Measurements from ENCODE around the gene IGSF3. TPM values are rescaled to one million over a fixed set of nuclear protein-coding genes. Genes with fewer than 3 reads are reported as not detected.

Gene IGSF3
- polyA plus RNA-seq, 1 experiment: 0.06 TPM

GRCh38 chr1:116561563-116561962 lies 106.0 kb downstream of the IGSF3 start:
- no peak overlapping the region for H3K27ac ChIP-seq (ENCODE audit: low read depth, low read length)
- no peaks in the 10 kb centered on the region for H3K27me3 ChIP-seq (ENCODE audit: control insufficient read depth, insufficient read depth, low read length)
- DNase-seq (ENCODE audit: low read depth, low spot score): no peak
- ChIA-PET CTCF (interaction anchor here (1.5 kb wide), 1 partner anchor 13 kb away, joined by 3 read pairs; no protein-coding TSS in a partner anchor), POLR2A (no interaction called here)
- TF ChIP-seq CTCF (IDR thresholded peaks at IDR 0.05; ENCODE audit: low read depth, low read length): no peak
- H3K4me3 ChIP-seq (ENCODE audit: low read depth, low read length): no peak overlapping the region
- H3K9me3 ChIP-seq (ENCODE audit: control insufficient read depth, insufficient read depth, low read length): peaks cover 4% of the 10 kb centered on the region; the same call in 1 of the 2 replicates

- H3K27ac ChIP-seq (ENCODE audit: low read depth, low read length): no peak overlapping the region
- CTCF ChIA-PET: interaction anchor here (1.5 kb wide), 1 partner anchor 14 kb away, joined by 3 read pairs; no protein-coding TSS in a partner anchor
- no peak overlapping the region for H3K4me3 ChIP-seq (ENCODE audit: low read depth, low read length)
- no peak for DNase-seq (ENCODE audit: low read depth, low spot score)
- peaks cover 4% of the 10 kb centered on the region; the same call in 1 of the 2 replicates for H3K9me3 ChIP-seq (ENCODE audit: control insufficient read depth, insufficient read depth, low read length)
- POLR2A ChIA-PET: no interaction called here
- no peak for TF ChIP-seq CTCF (IDR thresholded peaks at IDR 0.05; ENCODE audit: low read depth, low read length)
- H3K27me3 ChIP-seq (ENCODE audit: control insufficient read depth, insufficient read depth, low read length): no peaks in the 10 kb centered on the region
Observed at GRCh38 chr1:116560704-116561490, 106.6 kb downstream of the IGSF3 start.

GRCh38 chr1:116559304-116559761 lies 108.2 kb downstream of the IGSF3 start:
- ChIA-PET CTCF (no interaction called here), POLR2A (no interaction called here)
- no peak for DNase-seq (ENCODE audit: low read depth, low spot score)
- TF ChIP-seq CTCF (IDR thresholded peaks at IDR 0.05; ENCODE audit: low read depth, low read length): no peak
- Histone ChIP-seq H3K4me3 (ENCODE audit: low read depth, low read length) (no peak overlapping the region), H3K27ac (ENCODE audit: low read depth, low read length) (no peak overlapping the region), H3K27me3 (ENCODE audit: control insufficient read depth, insufficient read depth, low read length) (no peaks in the 10 kb centered on the region), H3K9me3 (ENCODE audit: control insufficient read depth, insufficient read depth, low read length) (peaks cover 4% of the 10 kb centered on the region; the same call in 1 of the 2 replicates)

DNA sequence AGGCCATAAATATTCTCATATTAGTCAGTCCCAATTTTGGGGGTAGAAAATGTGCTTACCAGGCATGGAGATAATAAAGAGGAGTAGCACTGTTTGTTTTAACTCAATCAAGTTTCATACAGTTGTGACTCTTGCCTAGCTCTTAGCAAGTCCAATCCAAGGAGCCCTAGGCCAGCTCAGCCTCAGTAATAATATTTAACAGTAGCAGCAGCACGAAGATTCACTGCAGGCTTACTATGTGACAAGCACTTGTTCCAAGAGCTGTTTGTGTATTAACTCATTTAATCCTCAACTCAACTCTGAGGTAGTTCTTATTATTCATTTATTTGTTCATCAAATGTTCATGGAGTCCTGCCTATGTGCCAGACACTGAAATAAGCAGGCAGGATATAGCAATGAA lies 109.0 kb downstream of the IGSF3 start:
- CTCF ChIA-PET: no interaction called here
- Histone ChIP-seq H3K27ac (ENCODE audit: low read depth, low read length) (no peak overlapping the region), H3K27me3 (ENCODE audit: control insufficient read depth, insufficient read depth, low read length) (no peaks in the 10 kb centered on the region), H3K9me3 (ENCODE audit: control insufficient read depth, insufficient read depth, low read length) (peaks cover 3% of the 10 kb centered on the region; the same call in 1 of the 2 replicates), H3K4me3 (ENCODE audit: low read depth, low read length) (no peak overlapping the region)
- no peak for DNase-seq (ENCODE audit: low read depth, low spot score)
- POLR2A ChIA-PET: no interaction called here
- no peak for TF ChIP-seq CTCF (IDR thresholded peaks at IDR 0.05; ENCODE audit: low read depth, low read length)

- no peak for DNase-seq (ENCODE audit: low read depth, low spot score)
- H3K27ac ChIP-seq (ENCODE audit: low read depth, low read length): no peak overlapping the region
- no peaks in the 10 kb centered on the region for H3K9me3 ChIP-seq (ENCODE audit: control insufficient read depth, insufficient read depth, low read length)
- ChIA-PET POLR2A (no interaction called here), CTCF (interaction anchor here (0.7 kb wide), 1 partner anchor 1051 kb away, joined by 3 read pairs; no protein-coding TSS in a partner anchor)
- TF ChIP-seq CTCF (IDR thresholded peaks at IDR 0.05; ENCODE audit: low read depth, low read length): no peak
- no peaks in the 10 kb centered on the region for H3K27me3 ChIP-seq (ENCODE audit: control insufficient read depth, insufficient read depth, low read length)
- no peak overlapping the region for H3K4me3 ChIP-seq (ENCODE audit: low read depth, low read length)
Observed at GRCh38 chr1:116558140-116558549, 109.4 kb downstream of the IGSF3 start.

All from AG04450 (cell line).